Naive thymus-derived CD4-positive, alpha-beta T cell (primary cell): ENCODE data around the gene IP6K3. TPM values are rescaled to one million over a fixed set of nuclear protein-coding genes. Genes with fewer than 3 reads are reported as not detected.

ENCODE experiments used
- ATAC-seq: fragments of 150-1000 bp; cut with Tn5 transposase; 2 replicates; pipeline ENCODE4 v1.10.0; 2021; ENCODE audit warnings: mild to moderate bottlenecking, moderate library complexity
- CTCF ChIA-PET: fragments of 350-600 bp; sonication (Branson Sonifier 250); formaldehyde crosslinking; loops from one replicate; lab custom pipeline; 2021; ENCODE audit warnings: antibody characterized with exemption; lab: Charles Lee
- POLR2A ChIA-PET: fragments of 350-600 bp; sonication (Branson Sonifier 250); formaldehyde crosslinking; loops from one replicate; lab custom pipeline; 2021; ENCODE audit warnings: antibody characterized with exemption, inconsistent platforms; lab: Charles Lee
- DNase-seq, 9 donors: peaks; one replicate each; pipeline versions ENCODE4 v3.0.0 to v3.0.0-alpha.2; 2020 to 2022; ENCODE audit warnings: mixed read lengths in 1 of 9
- H3K27ac ChIP-seq: one replicate; pipeline ENCODE4 v1.7.0; 2013; ENCODE audit warnings: mild to moderate bottlenecking, low read depth, low read length, moderate library complexity
- H3K27me3 ChIP-seq, 2 donors: one replicate each; pipeline ENCODE4 v1.7.0; 2013; ENCODE audit warnings: low read length in 2 of 2, mild to moderate bottlenecking in 2 of 2, moderate library complexity in 2 of 2; ENCODE audit not compliant: control insufficient read depth in 2 of 2, insufficient read depth in 2 of 2
- H3K36me3 ChIP-seq, 3 experiments: 1 replicate in 2 of 3; 2 replicates in 1 of 3; pipeline ENCODE4 v1.7.0; 2013; ENCODE audit warnings: low read length in 3 of 3, mild to moderate bottlenecking in 3 of 3, moderate library complexity in 1 of 3; ENCODE audit not compliant: insufficient read depth in 3 of 3, control insufficient read depth in 2 of 3
- H3K4me1 ChIP-seq, 2 donors: one replicate each; pipeline ENCODE4 v1.7.0; 2013; ENCODE audit warnings: low read length in 2 of 2, mild to moderate bottlenecking in 2 of 2, moderate library complexity in 1 of 2; ENCODE audit not compliant: control insufficient read depth in 2 of 2, insufficient read depth in 2 of 2
- H3K4me3 ChIP-seq: 2 replicates; pipeline ENCODE4 v1.7.0; 2013; ENCODE audit warnings: mild to moderate bottlenecking, low read length
- H3K9me3 ChIP-seq, 3 experiments: 1 replicate in 2 of 3; 2 replicates in 1 of 3; pipeline ENCODE4 v1.7.0; 2013; ENCODE audit warnings: low read length in 3 of 3; ENCODE audit not compliant: control insufficient read depth in 2 of 3
- H3K27ac Mint-ChIP-seq, 9 donors: one replicate each; pipeline ENCODE4 v1.8.0; 2020 to 2022; ENCODE audit warnings: mixed read lengths in 9 of 9, mild to moderate bottlenecking in 8 of 9, moderate library complexity in 5 of 9, inconsistent platforms in 2 of 9
- H3K27me3 Mint-ChIP-seq, 5 donors: one replicate each; pipeline ENCODE4 v1.8.0; 2021 to 2022; ENCODE audit warnings: mixed read lengths in 5 of 5, mild to moderate bottlenecking in 1 of 5
- H3K36me3 Mint-ChIP-seq, 5 donors: one replicate each; pipeline ENCODE4 v1.8.0; 2020 to 2022; ENCODE audit warnings: mixed read lengths in 5 of 5, mild to moderate bottlenecking in 3 of 5, inconsistent platforms in 1 of 5
- H3K4me1 Mint-ChIP-seq, 7 donors: one replicate each; pipeline ENCODE4 v1.8.0; 2020 to 2022; ENCODE audit warnings: mixed read lengths in 7 of 7, mild to moderate bottlenecking in 3 of 7, inconsistent platforms in 1 of 7
- H3K4me3 Mint-ChIP-seq, 10 donors: one replicate each; pipeline ENCODE4 v1.8.0; 2020 to 2022; ENCODE audit warnings: mild to moderate bottlenecking in 10 of 10, mixed read lengths in 10 of 10, moderate library complexity in 6 of 10, inconsistent platforms in 2 of 10
- H3K9me3 Mint-ChIP-seq, 11 donors: one replicate each; pipeline ENCODE4 v1.8.0; 2020 to 2022; ENCODE audit warnings: mixed read lengths in 11 of 11, mild to moderate bottlenecking in 4 of 11, inconsistent platforms in 1 of 11, moderate library complexity in 1 of 11
- intact Hi-C, 2 donors: fragments of 100-400 bp; cut with micrococcal nuclease; formaldehyde crosslinking; loops; one replicate each; pipeline ENCODE4 v1.15.1; 2023
- polyA plus RNA-seq, 2 donors: library from polyadenylated mRNA; unstranded; fragments of 300-500 nt; fragmentation: Illumina TruSeq; gene quantifications; one replicate each; pipeline ENCODE4 v1.2.3, GENCODE V29; 2021
- total RNA-seq, 6 experiments: library from RNA in 5 of 6; stranded (reverse) in 5 of 6; gene quantifications; 1 replicate in 5 of 6; 2 replicates in 1 of 6; pipeline ENCODE4 v1.2.3 and lab custom pipeline; 2021 to 2026

Gene IP6K3
- total and polyA plus RNA-seq, 7 experiments from 2014 or later, result not detected

GRCh38 chr6:33699131-33699530 is 47.6 kb downstream of the IP6K3 start:
- Mint-ChIP-seq H3K36me3 (peaks cover 0 to 14% (median 8%) of the 10 kb centered on the region in 5 donors), H3K9me3 (no peaks in the 10 kb centered on the region), H3K4me1 (peaks cover 27 to 68% (median 58%) of the 10 kb centered on the region in 7 donors), H3K27ac (peak overlapping the region; percentile 61 to 100 (median 81)), H3K4me3 (peak overlapping the region in 4 of 10 donors; percentile 16 to 48 (median 30)), H3K27me3 (no peaks in the 10 kb centered on the region)
- peaks cover 0 to 19% (median 6%) of the 10 kb centered on the region in 3 experiments for H3K36me3 ChIP-seq
- no peaks in the 10 kb centered on the region for H3K9me3 ChIP-seq
- ChIA-PET CTCF (interaction anchor here (0.6 to 1.2 kb wide), 3 partner anchors 109 to 544 kb away, joined by 3 to 4 read pairs (median 4); partner anchors contain the start of gene BAK1), POLR2A (no interaction called here)
- intact Hi-C loops, result loop anchor here in 1 of 2 donors (10.0 kb wide), 1 partner anchor 274 kb away; the partner anchor contains the start of gene SYNGAP1
- peaks cover 31 to 51% of the 10 kb centered on the region in 2 donors for H3K4me1 ChIP-seq
- no peak overlapping the region for H3K4me3 ChIP-seq
- H3K27ac ChIP-seq, result peak overlapping the region; percentile 34
- DNase-seq (no peak), ATAC-seq (no peak)
- no peaks in the 10 kb centered on the region for H3K27me3 ChIP-seq

- Histone ChIP-seq H3K36me3 (peaks cover 0 to 23% (median 6%) of the 10 kb centered on the region in 3 experiments), H3K27me3 (no peaks in the 10 kb centered on the region), H3K9me3 (no peaks in the 10 kb centered on the region), H3K27ac (peak overlapping the region; percentile 34), H3K4me3 (no peak overlapping the region), H3K4me1 (peaks cover 37 to 57% of the 10 kb centered on the region in 2 donors)
- POLR2A ChIA-PET, result interaction anchor here (2.1 kb wide), 1 partner anchor 106 kb away, joined by 7 read pairs; no protein-coding TSS in a partner anchor
- no peak for ATAC-seq
- Mint-ChIP-seq H3K4me1 (peaks cover 27 to 74% (median 63%) of the 10 kb centered on the region in 7 donors), H3K27me3 (no peaks in the 10 kb centered on the region), H3K4me3 (peak overlapping the region in 4 of 10 donors; percentile 14 to 40 (median 33)), H3K27ac (peak overlapping the region; percentile 29 to 100 (median 81)), H3K9me3 (no peaks in the 10 kb centered on the region), H3K36me3 (peaks cover 0 to 16% (median 8%) of the 10 kb centered on the region in 5 donors)
- CTCF ChIA-PET, result interaction anchor here (0.6 to 2.3 kb wide), 4 partner anchors 109 to 545 kb away, joined by 3 to 13 read pairs (median 4); partner anchors contain the start of gene BAK1
- DNase-seq, result peak in 3 of 9 donors; percentile 6 to 24 (median 14)
- intact Hi-C loops, result loop anchor here in 1 of 2 donors (10.0 kb wide), 1 partner anchor 274 kb away; the partner anchor contains the start of gene SYNGAP1
These were observed 48.2 kb downstream of the IP6K3 start for GRCh38 chr6:33698494-33698893.

GRCh38 chr6:33697845-33698244 is 48.9 kb downstream of the IP6K3 start:
- ATAC-seq (no peak), DNase-seq (no peak)
- ChIA-PET CTCF (interaction anchor here (1.2 to 2.3 kb wide), 8 partner anchors 13 to 118 kb away, joined by 3 to 13 read pairs (median 4); partner anchors contain the start of genes BAK1 and UQCC2), POLR2A (interaction anchor here (1.0 to 2.1 kb wide), 7 partner anchors 8 to 106 kb away, joined by 3 to 8 read pairs (median 5); partner anchors contain the start of genes ITPR3 and UQCC2)
- H3K27me3 ChIP-seq, result no peaks in the 10 kb centered on the region
- peaks cover 32 to 81% (median 70%) of the 10 kb centered on the region in 7 donors for H3K4me1 Mint-ChIP-seq
- no peaks in the 10 kb centered on the region for H3K9me3 Mint-ChIP-seq
- peak overlapping the region; percentile 93 to 100 (median 96) for H3K27ac Mint-ChIP-seq
- H3K27ac ChIP-seq, result peak overlapping the region; percentile 34
- H3K4me3 Mint-ChIP-seq, result peak overlapping the region in 7 of 10 donors; percentile 33 to 78 (median 68)
- H3K4me1 ChIP-seq, result peaks cover 44 to 64% of the 10 kb centered on the region in 2 donors
- peaks cover 0 to 16% (median 8%) of the 10 kb centered on the region in 5 donors for H3K36me3 Mint-ChIP-seq
- H3K36me3 ChIP-seq, result peaks cover 0 to 25% (median 6%) of the 10 kb centered on the region in 3 experiments
- intact Hi-C loops, result loop anchor here (1.0 to 10.0 kb wide), 3 partner anchors 13 to 273 kb away; partner anchors contain the start of genes UQCC2 (in 2 of the 2) and SYNGAP1 (in 1 of the 2)
- H3K9me3 ChIP-seq, result no peaks in the 10 kb centered on the region
- no peaks in the 10 kb centered on the region for H3K27me3 Mint-ChIP-seq
- no peak overlapping the region for H3K4me3 ChIP-seq

GRCh38 chr6:33696548-33697518 is 49.9 kb downstream of the IP6K3 start:
- DNase-seq (peak in 7 of 9 donors; percentile 45 to 59 (median 54)), ATAC-seq (peak; percentile 49)
- H3K9me3 ChIP-seq, result no peaks in the 10 kb centered on the region
- H3K4me1 Mint-ChIP-seq, result peaks cover 42 to 91% (median 77%) of the 10 kb centered on the region in 7 donors
- peaks cover 0 to 21% (median 12%) of the 10 kb centered on the region in 5 donors for H3K36me3 Mint-ChIP-seq
- peak overlapping the region; percentile 63 to 82 (median 75) for H3K4me3 Mint-ChIP-seq
- peak overlapping the region; percentile 18 for H3K4me3 ChIP-seq
- peaks cover 0 to 27% (median 6%) of the 10 kb centered on the region in 3 experiments for H3K36me3 ChIP-seq
- peaks cover 54 to 74% of the 10 kb centered on the region in 2 donors for H3K4me1 ChIP-seq
- ChIA-PET CTCF (interaction anchor here (0.6 to 2.3 kb wide), 8 partner anchors 14 to 115 kb away, joined by 3 to 13 read pairs (median 4); partner anchors contain the start of gene UQCC2), POLR2A (interaction anchor here (1.0 to 2.1 kb wide), 8 partner anchors 9 to 117 kb away, joined by 3 to 8 read pairs (median 4); partner anchors contain the start of genes BAK1, ITPR3 and UQCC2)
- no peaks in the 10 kb centered on the region for H3K27me3 ChIP-seq
- no peaks in the 10 kb centered on the region for H3K27me3 Mint-ChIP-seq
- intact Hi-C loops, result loop anchor here (1.0 to 10.0 kb wide), 3 partner anchors 14 to 272 kb away; partner anchors contain the start of genes UQCC2 (in 2 of the 2) and SYNGAP1 (in 1 of the 2)
- peak overlapping the region; percentile 80 for H3K27ac ChIP-seq
- no peaks in the 10 kb centered on the region for H3K9me3 Mint-ChIP-seq
- peak overlapping the region; percentile 93 to 100 (median 96) for H3K27ac Mint-ChIP-seq

- H3K27ac Mint-ChIP-seq, result peak overlapping the region; percentile 93 to 100 (median 96)
- peaks cover 39 to 95% (median 81%) of the 10 kb centered on the region in 7 donors for H3K4me1 Mint-ChIP-seq
- peak overlapping the region; percentile 63 to 82 (median 75) for H3K4me3 Mint-ChIP-seq
- Histone ChIP-seq H3K4me3 (no peak overlapping the region), H3K27ac (peak overlapping the region; percentile 80), H3K27me3 (no peaks in the 10 kb centered on the region), H3K4me1 (peaks cover 58 to 74% of the 10 kb centered on the region in 2 donors), H3K9me3 (no peaks in the 10 kb centered on the region), H3K36me3 (peaks cover 0 to 34% (median 6%) of the 10 kb centered on the region in 3 experiments)
- ATAC-seq (no peak), DNase-seq (no peak)
- no peaks in the 10 kb centered on the region for H3K27me3 Mint-ChIP-seq
- CTCF ChIA-PET, result interaction anchor here (1.6 to 2.3 kb wide), 2 partner anchors 110 to 114 kb away, joined by 4 to 13 read pairs; no protein-coding TSS in a partner anchor
- no peaks in the 10 kb centered on the region for H3K9me3 Mint-ChIP-seq
- POLR2A ChIA-PET, result interaction anchor here (0.7 to 6.8 kb wide), 5 partner anchors 10 to 106 kb away, joined by 3 to 53 read pairs (median 4); partner anchors contain the start of genes ITPR3 and UQCC2
- H3K36me3 Mint-ChIP-seq, result peaks cover 1 to 25% (median 10%) of the 10 kb centered on the region in 5 donors
- intact Hi-C loops, result loop anchor here (2.0 to 10.0 kb wide), 2 partner anchors 15 to 271 kb away; partner anchors contain the start of genes SYNGAP1 (in 1 of the 2) and UQCC2 (in 1 of the 2)
These were observed 50.6 kb downstream of the IP6K3 start for GRCh38 chr6:33696076-33696475.
